Measurements from ENCODE around the gene NKD1.

DNA sequence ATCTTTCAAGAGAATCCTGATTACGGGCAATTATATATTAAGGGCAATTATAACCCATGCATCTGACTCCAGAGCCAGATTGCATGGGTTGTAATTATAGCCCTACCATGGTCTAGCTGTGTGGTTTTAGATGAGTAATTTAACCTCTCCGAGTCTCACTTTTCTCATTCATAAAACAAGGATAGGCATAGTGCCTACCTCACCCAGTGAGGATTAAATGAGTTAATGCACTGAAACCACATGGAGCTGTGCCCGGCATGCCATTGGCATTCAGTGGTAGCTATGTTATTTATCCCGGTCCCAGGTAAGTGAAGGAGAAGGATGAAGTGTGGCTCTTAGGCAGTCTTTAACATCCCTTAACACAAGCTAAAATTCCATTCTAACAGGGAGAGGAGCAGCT lies 126.6 kb downstream of the NKD1 start:
- no peak for TF ChIP-seq TAF1 (IDR thresholded peaks at IDR 0.05; ENCODE audit: borderline replicate concordance, insufficient read depth, low read length)
- TF ChIP-seq, protein P1, sequence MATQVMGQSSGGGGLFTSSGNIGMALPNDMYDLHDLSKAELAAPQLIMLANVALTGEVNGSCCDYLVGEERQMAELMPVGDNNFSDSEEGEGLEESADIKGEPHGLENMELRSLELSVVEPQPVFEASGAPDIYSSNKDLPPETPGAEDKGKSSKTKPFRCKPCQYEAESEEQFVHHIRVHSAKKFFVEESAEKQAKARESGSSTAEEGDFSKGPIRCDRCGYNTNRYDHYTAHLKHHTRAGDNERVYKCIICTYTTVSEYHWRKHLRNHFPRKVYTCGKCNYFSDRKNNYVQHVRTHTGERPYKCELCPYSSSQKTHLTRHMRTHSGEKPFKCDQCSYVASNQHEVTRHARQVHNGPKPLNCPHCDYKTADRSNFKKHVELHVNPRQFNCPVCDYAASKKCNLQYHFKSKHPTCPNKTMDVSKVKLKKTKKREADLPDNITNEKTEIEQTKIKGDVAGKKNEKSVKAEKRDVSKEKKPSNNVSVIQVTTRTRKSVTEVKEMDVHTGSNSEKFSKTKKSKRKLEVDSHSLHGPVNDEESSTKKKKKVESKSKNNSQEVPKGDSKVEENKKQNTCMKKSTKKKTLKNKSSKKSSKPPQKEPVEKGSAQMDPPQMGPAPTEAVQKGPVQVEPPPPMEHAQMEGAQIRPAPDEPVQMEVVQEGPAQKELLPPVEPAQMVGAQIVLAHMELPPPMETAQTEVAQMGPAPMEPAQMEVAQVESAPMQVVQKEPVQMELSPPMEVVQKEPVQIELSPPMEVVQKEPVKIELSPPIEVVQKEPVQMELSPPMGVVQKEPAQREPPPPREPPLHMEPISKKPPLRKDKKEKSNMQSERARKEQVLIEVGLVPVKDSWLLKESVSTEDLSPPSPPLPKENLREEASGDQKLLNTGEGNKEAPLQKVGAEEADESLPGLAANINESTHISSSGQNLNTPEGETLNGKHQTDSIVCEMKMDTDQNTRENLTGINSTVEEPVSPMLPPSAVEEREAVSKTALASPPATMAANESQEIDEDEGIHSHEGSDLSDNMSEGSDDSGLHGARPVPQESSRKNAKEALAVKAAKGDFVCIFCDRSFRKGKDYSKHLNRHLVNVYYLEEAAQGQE (IDR thresholded peaks at IDR 0.05; ENCODE audit: insufficient read depth in 1 of 2, low read depth in 2 of 2, low read length in 2 of 2) = no peak
- TF ChIP-seq SIN3A (IDR thresholded peaks at IDR 0.05; ENCODE audit: borderline replicate concordance, insufficient read depth, low read length) = no peak
